ENCODE results near the gene ANO10.

ANO10 gene

GRCh38 chr3:43327582-43327979, 294.2 kb downstream of the ANO10 start:
- H3K9me3 ChIP-seq (ENCODE audit: control insufficient read depth, insufficient read depth, low read depth, low read length), result no peaks in the 10 kb centered on the region
- H3K36me3 ChIP-seq (ENCODE audit: control insufficient read depth in 2 of 2, insufficient read depth in 1 of 2, low read length in 2 of 2), result peaks cover 0 to 2% of the 10 kb centered on the region in 2 experiments; a peak in 1 of 3 replicates
- H3K27ac ChIP-seq (ENCODE audit: extremely low read depth, low read depth, low read length), result no peak overlapping the region
- ChIA-PET CTCF (interaction anchor here (0.8 kb wide), 1 partner anchor 165 kb away, joined by 4 read pairs; no protein-coding TSS in a partner anchor), POLR2A (no interaction called here)
- no peak overlapping the region for H3K4me3 ChIP-seq (ENCODE audit: low read depth, low read length)
- H3K4me1 ChIP-seq (ENCODE audit: control insufficient read depth, insufficient read depth, low read length), result peaks cover 2% of the 10 kb centered on the region; the same call in 1 of the 2 replicates
- TF ChIP-seq, protein P1, sequence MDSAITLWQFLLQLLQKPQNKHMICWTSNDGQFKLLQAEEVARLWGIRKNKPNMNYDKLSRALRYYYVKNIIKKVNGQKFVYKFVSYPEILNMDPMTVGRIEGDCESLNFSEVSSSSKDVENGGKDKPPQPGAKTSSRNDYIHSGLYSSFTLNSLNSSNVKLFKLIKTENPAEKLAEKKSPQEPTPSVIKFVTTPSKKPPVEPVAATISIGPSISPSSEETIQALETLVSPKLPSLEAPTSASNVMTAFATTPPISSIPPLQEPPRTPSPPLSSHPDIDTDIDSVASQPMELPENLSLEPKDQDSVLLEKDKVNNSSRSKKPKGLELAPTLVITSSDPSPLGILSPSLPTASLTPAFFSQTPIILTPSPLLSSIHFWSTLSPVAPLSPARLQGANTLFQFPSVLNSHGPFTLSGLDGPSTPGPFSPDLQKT (IDR thresholded peaks at IDR 0.05; ENCODE audit: borderline replicate concordance, low read depth, low read length), result no peak
- no peak for TF ChIP-seq PRDM10 (tag by site-specific recombination; IDR thresholded peaks at IDR 0.05)
- no peak for TF ChIP-seq ZNF624 (tag by site-specific recombination; IDR thresholded peaks at IDR 0.05)
- TF ChIP-seq, protein P2, sequence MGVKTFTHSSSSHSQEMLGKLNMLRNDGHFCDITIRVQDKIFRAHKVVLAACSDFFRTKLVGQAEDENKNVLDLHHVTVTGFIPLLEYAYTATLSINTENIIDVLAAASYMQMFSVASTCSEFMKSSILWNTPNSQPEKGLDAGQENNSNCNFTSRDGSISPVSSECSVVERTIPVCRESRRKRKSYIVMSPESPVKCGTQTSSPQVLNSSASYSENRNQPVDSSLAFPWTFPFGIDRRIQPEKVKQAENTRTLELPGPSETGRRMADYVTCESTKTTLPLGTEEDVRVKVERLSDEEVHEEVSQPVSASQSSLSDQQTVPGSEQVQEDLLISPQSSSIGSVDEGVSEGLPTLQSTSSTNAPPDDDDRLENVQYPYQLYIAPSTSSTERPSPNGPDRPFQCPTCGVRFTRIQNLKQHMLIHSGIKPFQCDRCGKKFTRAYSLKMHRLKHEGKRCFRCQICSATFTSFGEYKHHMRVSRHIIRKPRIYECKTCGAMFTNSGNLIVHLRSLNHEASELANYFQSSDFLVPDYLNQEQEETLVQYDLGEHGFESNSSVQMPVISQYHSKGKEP (tag by site-specific recombination; IDR thresholded peaks at IDR 0.05), result no peak
- TF ChIP-seq GFI1B (tag by site-specific recombination; IDR thresholded peaks at IDR 0.05), result no peak
- TF ChIP-seq ZNF521 (tag by site-specific recombination; IDR thresholded peaks at IDR 0.05), result no peak
- TF ChIP-seq ZNF19 (tag by site-specific recombination; IDR thresholded peaks at IDR 0.05; ENCODE audit: low read depth), result no peak
- no peak for TF ChIP-seq ZNF510 (tag by site-specific recombination; IDR thresholded peaks at IDR 0.05; ENCODE audit: insufficient replicate concordance)
- TF ChIP-seq RBAK (tag by site-specific recombination; IDR thresholded peaks at IDR 0.05), result no peak
- TF ChIP-seq REST (tag by site-specific recombination; IDR thresholded peaks at IDR 0.05), result no peak
- TF ChIP-seq ZNF610 (tag by site-specific recombination; IDR thresholded peaks at IDR 0.05; ENCODE audit: borderline replicate concordance), result no peak
- TF ChIP-seq, protein P3, sequence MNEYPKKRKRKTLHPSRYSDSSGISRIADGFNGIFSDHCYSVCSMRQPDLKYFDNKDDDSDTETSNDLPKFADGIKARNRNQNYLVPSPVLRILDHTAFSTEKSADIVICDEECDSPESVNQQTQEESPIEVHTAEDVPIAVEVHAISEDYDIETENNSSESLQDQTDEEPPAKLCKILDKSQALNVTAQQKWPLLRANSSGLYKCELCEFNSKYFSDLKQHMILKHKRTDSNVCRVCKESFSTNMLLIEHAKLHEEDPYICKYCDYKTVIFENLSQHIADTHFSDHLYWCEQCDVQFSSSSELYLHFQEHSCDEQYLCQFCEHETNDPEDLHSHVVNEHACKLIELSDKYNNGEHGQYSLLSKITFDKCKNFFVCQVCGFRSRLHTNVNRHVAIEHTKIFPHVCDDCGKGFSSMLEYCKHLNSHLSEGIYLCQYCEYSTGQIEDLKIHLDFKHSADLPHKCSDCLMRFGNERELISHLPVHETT (tag by site-specific recombination; IDR thresholded peaks at IDR 0.05), result no peak
- TF ChIP-seq ZSCAN23 (tag by site-specific recombination; IDR thresholded peaks at IDR 0.05), result no peak
- TF ChIP-seq ZNF280C (tag by site-specific recombination; IDR thresholded peaks at IDR 0.05), result no peak
- TF ChIP-seq SP7 (tag by site-specific recombination; IDR thresholded peaks at IDR 0.05), result no peak
- TF ChIP-seq ZNF26 (tag by site-specific recombination; IDR thresholded peaks at IDR 0.05), result no peak
- TF ChIP-seq, protein P4, sequence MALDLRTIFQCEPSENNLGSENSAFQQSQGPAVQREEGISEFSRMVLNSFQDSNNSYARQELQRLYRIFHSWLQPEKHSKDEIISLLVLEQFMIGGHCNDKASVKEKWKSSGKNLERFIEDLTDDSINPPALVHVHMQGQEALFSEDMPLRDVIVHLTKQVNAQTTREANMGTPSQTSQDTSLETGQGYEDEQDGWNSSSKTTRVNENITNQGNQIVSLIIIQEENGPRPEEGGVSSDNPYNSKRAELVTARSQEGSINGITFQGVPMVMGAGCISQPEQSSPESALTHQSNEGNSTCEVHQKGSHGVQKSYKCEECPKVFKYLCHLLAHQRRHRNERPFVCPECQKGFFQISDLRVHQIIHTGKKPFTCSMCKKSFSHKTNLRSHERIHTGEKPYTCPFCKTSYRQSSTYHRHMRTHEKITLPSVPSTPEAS (tag by site-specific recombination; IDR thresholded peaks at IDR 0.05), result no peak
- TF ChIP-seq ZNF626 (tag by site-specific recombination; IDR thresholded peaks at IDR 0.05), result no peak
